HL-60 (cell line): Measurements from ENCODE around the gene BTBD16.

ENCODE experiments used
- DNase-seq, 2 experiments: peaks; one replicate each; pipeline ENCODE4 v3.0.0-alpha.2; 2010 to 2020; ENCODE audit warnings: low read depth in 1 of 2, low spot score in 1 of 2
- H3K27ac ChIP-seq: fragments of 250-450 bp; sonication (Bioruptor Pico); replicated peaks from 2 replicates; pipeline ENCODE4 v1.5.1; 2020; ENCODE audit warnings: mild to moderate bottlenecking, moderate library complexity
- H3K27me3 ChIP-seq: fragments of 250-450 bp; sonication (Bioruptor Pico); 2 replicates; pipeline ENCODE4 v1.5.1; 2021; ENCODE audit warnings: mild to moderate bottlenecking, moderate library complexity; ENCODE audit not compliant: insufficient read depth, poor library complexity, severe bottlenecking
- H3K4me3 ChIP-seq: replicated peaks from 2 replicates; pipeline ENCODE4 v1.5.1; 2011; ENCODE audit warnings: mild to moderate bottlenecking, control low read depth, low read length; ENCODE audit not compliant: insufficient read depth
- GABPA ChIP-seq: IDR thresholded peaks from 2 replicates; pipeline ENCODE4 v1.6.1; 2012; ENCODE audit warnings: low read depth
- POLR2AphosphoS5 ChIP-seq: IDR thresholded peaks from 2 replicates; pipeline ENCODE4 v1.6.1; 2012; ENCODE audit warnings: low read depth
- REST ChIP-seq: IDR thresholded peaks from 2 replicates; pipeline ENCODE4 v1.6.1; 2012; ENCODE audit warnings: low read depth; ENCODE audit not compliant: insufficient replicate concordance
- SPI1 ChIP-seq: IDR thresholded peaks from 2 replicates; pipeline ENCODE4 v1.6.1; 2012; ENCODE audit warnings: low read depth, mild to moderate bottlenecking, borderline replicate concordance
- TF ChIP-seq, protein P1 (sequence below): IDR thresholded peaks from one replicate; pipeline ENCODE4 v1.5.1; 2011; ENCODE audit warnings: low read length, control low read depth, inconsistent platforms; ENCODE audit not compliant: insufficient read depth

The BTBD16 gene

DNA sequence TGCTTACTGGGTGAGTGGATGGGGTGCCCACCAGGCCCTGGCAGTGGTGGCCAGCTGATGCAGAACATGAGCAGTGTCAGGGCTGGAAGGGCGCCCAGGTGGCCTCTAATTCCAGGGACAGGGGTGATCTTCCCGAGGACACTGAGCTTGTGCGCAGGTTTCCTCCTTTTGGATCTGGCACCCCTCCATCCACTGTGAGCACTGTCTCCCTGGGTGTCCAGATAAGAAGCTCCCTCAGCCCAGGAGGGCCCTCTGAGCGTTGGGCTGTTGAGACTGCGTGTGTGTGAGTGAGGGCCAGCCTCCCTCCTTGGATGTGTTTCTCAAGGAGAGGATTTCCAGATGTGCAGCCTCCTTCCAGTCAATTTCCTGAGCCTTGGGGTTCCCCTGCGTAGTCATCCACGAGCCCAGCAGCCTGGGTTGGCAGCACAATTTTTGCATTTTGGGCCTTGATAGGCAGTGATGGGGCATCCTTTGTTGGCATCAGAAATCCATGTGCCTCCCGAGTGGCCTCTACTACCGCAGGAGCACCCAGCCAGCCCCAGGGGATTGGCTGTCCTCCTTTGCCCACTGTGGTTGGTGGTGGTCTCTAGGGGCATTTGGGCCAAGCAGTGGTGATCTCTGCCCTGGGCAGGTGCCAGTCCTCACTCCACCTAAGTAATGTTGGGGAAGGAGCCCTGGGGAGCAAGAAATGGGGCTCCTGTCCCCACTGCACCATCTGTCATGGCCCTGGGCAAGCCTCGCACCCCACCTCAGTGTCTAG, 20.9 kb upstream of the BTBD16 start:
- H3K27ac ChIP-seq: no peak overlapping the region
- TF ChIP-seq, protein P1, sequence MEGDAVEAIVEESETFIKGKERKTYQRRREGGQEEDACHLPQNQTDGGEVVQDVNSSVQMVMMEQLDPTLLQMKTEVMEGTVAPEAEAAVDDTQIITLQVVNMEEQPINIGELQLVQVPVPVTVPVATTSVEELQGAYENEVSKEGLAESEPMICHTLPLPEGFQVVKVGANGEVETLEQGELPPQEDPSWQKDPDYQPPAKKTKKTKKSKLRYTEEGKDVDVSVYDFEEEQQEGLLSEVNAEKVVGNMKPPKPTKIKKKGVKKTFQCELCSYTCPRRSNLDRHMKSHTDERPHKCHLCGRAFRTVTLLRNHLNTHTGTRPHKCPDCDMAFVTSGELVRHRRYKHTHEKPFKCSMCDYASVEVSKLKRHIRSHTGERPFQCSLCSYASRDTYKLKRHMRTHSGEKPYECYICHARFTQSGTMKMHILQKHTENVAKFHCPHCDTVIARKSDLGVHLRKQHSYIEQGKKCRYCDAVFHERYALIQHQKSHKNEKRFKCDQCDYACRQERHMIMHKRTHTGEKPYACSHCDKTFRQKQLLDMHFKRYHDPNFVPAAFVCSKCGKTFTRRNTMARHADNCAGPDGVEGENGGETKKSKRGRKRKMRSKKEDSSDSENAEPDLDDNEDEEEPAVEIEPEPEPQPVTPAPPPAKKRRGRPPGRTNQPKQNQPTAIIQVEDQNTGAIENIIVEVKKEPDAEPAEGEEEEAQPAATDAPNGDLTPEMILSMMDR: no peak
- TF ChIP-seq POLR2AphosphoS5: no peak
- TF ChIP-seq GABPA: no peak
- no peak for TF ChIP-seq REST
- TF ChIP-seq SPI1: no peak
- no peak for DNase-seq
- H3K4me3 ChIP-seq: no peak overlapping the region
- no peaks in the 10 kb centered on the region for H3K27me3 ChIP-seq

- no peak overlapping the region for H3K4me3 ChIP-seq
These were observed 19.4 kb upstream of the BTBD16 start for GRCh38 chr10:122251459-122252255.

More at GRCh38 chr10:122251459-122252255, 19.4 kb upstream of the BTBD16 start:
- no peak for DNase-seq
- Histone ChIP-seq H3K27ac (no peak overlapping the region), H3K27me3 (no peaks in the 10 kb centered on the region)
- TF ChIP-seq, protein P1: no peak
- TF ChIP-seq SPI1: no peak
- no peak for TF ChIP-seq REST
- no peak for TF ChIP-seq POLR2AphosphoS5
- no peak for TF ChIP-seq GABPA
